SK-MEL-5 (cell line): Measurements from ENCODE around the gene TOM1L2. TPM values are rescaled to one million over a fixed set of nuclear protein-coding genes. Genes with fewer than 3 reads are reported as not detected.

Experiments
- DNase-seq: peaks from one replicate; pipeline ENCODE4 v3.0.0-alpha.2; 2016; ENCODE audit warnings: low read depth, low spot score
- in situ Hi-C: cut with HindIII; loops from 2 replicates; pipeline ENCODE4 v1.10.0; 2016; ENCODE audit warnings: low sequenced_read_pairs, high pct_unique_total_duplicates, low pct_unique_long_range_greater_than_20kb
- polyA plus RNA-seq, 2 experiments: library from polyadenylated mRNA; depleted of rRNA; stranded (reverse); fragments of >200 nt; gene quantifications; 2 replicates each; pipeline ENCODE4 v1.2.3, GENCODE V29; 2015
- total RNA-seq: library from RNA; depleted of rRNA; stranded (reverse); fragments of >200 nt; shearing (Covaris generic); gene quantifications from 2 replicates; pipeline ENCODE4 v1.2.3, GENCODE V29; 2014; rRNA removed

The TOM1L2 gene
- 7.7 and 9.7 TPM in 2 replicates for total RNA-seq
- polyA plus RNA-seq (2015; cell fraction: cytosol; rRNA removed): 18.9 and 24.6 TPM in 2 replicates
- 31.8 and 45.8 TPM in 2 replicates for polyA plus RNA-seq (2015; cell fraction: nucleus; rRNA removed)

DNA sequence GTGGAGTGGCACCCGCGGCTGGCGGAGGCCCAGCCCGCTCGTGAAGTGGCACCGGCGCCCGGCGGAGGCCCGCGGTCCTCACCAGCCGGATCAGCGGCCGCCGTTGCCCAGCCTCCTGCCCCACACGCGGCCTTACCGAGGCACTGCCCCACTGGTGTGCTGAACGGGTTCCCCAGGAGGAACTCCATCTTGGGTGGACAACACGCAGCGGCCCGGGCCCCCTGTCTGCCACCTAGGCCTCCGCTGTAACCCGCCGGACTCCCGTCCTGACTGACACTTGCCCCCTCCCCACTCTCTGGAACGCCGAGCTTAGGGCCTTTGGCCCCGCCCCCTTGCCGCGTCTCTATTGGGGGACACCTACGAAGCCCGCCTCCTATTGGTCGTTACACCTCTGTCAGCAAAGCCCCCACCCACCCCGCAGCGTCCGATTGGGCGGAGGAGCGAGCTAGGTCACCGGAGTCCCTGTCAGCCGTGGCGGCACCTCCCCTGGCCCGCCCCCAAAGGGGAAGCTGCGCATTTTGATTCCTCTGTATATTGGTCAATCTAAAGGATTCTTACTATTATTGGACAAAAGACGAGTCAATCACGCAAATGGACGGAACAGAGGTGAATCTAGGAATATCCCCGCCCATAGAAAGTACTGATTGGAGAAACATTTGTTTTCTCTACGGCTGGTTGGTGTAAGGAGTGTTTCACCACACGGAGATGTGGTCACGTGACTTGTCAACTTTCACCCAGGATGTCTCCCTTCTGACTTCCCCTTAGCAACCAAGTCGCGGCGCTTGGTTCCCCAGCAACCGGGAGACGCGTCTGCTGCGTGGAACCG is at the start of gene TOM1L2, which contains the start of gene DRC3:
Gene TOM1L2 (minus strand): TSS at position 275 of the 826 bp plus-strand sequence. CDS start 87 bp downstream, at position 188.
Gene DRC3 (plus strand): TSS at position 737 of the 826 bp plus-strand sequence. CDS start 4,737 bp downstream, outside the sequence.
- in situ Hi-C loops: no loop called here
- DNase-seq: peak; percentile 100

DNA sequence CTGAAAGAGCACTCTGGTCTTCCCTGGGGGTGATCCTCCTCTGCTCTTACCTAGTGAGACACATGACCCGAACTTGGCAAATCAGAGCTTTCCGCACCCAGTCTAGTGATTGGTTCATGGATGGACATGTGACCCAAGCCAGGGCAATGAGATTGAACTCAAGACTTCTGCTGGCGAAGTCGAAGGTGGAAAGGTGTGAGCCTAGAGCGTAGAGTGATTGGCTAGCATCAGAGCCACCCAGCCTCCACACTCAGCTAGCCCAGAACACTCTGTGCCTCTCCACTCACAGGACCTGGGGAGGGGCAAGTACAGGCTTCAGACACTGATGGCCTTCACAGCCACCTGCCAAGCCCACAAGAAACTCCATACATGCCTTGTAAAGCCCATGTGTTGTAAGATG is 49.2 kb upstream of the TOM1L2 start:
- DNase-seq: no peak
- in situ Hi-C loops: loop anchor here (10.0 kb wide), 1 partner anchor 137 kb away; no protein-coding TSS in a partner anchor

DNA sequence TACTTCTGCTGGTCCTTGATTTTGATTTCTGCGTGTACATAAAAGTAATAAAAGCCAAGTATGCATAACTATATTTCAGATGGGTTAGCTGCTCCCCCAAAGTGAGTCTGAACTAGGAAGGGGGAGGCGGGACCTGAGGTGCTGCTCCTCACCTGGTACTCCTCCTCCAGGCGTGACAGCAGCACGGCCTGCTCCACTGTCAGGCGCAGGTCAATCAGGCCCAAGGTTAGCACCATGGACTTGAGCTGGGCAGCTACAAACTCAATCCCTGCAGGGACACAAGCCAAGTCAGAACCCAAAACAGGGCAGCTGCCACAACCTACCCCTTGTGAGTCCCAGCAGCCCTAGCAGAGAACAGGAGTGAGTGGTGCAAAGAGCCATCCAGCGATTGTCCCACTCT is 48.8 kb upstream of the TOM1L2 start:
- DNase-seq: no peak
- in situ Hi-C loops: loop anchor here (10.0 kb wide), 1 partner anchor 136 kb away; no protein-coding TSS in a partner anchor

DNA sequence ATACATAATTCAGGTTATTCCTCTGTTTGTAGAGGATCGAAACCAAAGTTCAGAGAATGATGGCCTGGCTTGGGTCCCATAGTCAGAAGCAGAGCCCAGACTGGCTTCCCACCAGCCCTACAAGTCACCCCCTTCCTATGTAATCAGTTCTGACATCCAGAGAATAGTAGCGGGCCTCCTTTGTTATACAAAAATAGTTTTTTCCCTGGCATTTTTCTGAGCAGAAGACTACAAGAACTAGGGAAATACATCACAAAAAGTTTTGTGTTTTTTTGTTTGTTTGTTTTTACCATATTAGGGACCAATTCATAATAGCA is 47.6 kb upstream of the TOM1L2 start:
- in situ Hi-C loops: loop anchor here (10.0 kb wide), 1 partner anchor 135 kb away; no protein-coding TSS in a partner anchor
- no peak for DNase-seq

DNA sequence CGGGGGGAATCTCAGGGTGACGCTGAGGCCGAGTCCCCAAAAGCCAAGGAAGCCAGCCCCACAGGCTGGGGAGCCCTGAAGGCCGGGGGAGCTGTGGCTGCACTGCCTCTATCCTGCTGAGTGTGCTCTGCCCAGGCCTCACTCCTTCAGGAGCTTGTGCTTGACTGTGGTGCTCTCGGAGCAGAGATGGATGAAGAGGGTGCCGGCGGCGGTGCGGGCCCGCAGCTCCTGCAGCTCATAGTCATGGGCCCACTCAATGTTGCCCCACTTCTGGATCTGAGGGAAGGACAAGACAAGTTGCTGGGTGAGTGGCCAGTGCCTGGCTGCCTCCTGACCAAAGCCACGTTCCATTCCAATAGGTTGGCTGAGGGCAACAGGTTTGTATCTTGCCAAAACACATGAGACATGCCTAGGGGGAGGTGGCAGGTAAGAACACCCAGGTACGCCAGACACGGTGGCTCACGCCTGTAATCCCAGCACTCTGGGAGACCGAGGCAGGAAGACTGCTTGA is 46.3 kb upstream of the TOM1L2 start:
- in situ Hi-C loops: no loop called here
- DNase-seq: no peak

DNA sequence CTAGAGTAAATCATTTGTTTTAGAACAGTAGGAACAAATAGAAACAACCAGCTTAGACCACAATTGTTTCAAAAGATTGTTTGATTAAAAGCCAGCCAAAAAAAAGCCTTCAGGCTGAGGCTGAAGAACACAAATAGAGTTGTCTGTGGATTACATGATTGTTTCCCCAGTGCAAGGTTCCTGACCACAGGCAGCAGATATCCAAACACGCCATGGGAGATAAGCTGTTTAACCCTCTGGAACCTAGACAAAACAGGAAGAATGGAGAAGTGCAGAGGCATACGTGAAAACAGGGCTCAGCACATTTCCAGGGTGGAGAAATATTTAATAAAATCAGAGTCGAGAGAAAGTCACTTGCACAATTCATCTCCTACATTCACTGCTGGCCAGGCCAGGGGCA is 45.8 kb upstream of the TOM1L2 start:
- no peak for DNase-seq
- in situ Hi-C loops: no loop called here

DNA sequence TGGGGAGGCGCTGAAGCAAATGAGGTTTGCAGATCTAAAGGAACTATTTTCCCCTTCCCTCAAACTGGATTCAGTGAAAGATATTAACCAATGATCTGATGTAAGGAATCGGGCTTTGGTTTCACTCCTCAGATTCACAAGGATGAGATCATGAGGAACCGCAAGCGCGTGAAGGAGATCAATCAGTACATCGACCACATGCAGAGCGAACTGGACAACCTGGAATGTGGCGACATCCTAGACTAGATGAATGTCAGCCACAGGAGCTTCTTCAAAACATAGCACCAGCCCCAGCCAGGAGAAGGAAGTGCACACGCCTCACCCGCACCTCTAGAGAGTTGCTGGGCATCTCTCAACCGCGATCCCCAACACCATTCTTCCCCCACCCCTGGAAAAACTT is 44.2 kb upstream of the TOM1L2 start:
- in situ Hi-C loops: no loop called here
- no peak for DNase-seq

DNA sequence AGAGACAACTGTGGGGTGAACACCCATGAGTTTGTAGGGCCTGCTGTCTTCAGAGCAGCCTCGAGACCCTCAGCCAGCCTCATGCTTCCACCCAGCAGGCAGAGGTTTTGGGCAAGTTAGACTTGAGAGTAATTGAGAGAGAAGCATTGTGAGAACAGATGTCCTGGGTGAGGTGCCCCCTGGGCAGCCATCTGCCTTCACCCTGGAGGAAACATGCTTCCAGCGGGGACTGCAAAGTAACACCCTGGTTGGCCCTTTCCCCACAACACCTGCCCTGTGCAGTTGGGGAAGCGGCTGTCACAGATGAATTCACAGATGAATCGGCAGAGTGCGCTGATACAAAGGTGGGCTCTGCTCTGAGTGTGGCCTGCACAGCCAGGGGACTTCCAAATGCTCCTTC is 43.4 kb upstream of the TOM1L2 start:
- DNase-seq: no peak
- in situ Hi-C loops: no loop called here

DNA sequence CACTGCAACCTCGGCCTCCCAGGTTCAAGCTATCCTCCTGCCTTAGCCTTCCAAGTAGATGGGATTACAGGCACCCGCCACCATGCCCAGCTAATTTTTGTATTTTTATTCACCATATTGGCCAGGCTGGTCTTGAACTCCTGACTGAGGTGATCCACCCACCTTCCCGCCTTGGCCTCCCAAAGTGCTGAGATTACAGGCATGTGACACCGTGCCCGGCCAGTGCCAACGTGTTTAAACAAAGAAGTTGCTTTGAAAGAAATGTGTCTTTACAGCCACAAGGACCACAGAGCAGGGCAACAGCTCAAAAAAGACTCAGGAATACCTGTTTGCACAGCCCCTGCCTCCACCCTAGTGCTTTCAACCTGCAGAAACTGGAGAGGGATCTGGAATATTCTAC is 41.8 kb upstream of the TOM1L2 start:
- in situ Hi-C loops: no loop called here
- no peak for DNase-seq

DNA sequence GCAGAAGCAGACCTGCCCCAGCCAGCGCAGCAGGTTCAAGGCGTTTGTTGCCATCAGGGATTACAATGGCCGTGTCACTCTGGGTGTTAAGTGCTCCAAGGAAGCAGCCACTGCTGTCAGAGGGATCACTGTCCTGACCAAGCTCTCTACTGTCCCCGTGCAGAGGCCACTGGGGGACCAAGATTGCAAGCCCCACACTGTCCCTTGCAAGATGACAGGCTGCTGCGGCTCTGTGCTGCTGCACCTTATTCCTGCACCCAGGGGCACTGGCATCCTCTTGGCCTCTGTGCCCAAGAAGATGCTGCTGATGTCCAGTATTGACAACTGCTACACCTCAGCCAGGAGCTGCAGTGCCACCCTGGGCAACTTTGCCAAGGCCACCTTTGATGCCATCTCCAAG is 39.1 kb upstream of the TOM1L2 start:
- DNase-seq: no peak
- in situ Hi-C loops: no loop called here

DNA sequence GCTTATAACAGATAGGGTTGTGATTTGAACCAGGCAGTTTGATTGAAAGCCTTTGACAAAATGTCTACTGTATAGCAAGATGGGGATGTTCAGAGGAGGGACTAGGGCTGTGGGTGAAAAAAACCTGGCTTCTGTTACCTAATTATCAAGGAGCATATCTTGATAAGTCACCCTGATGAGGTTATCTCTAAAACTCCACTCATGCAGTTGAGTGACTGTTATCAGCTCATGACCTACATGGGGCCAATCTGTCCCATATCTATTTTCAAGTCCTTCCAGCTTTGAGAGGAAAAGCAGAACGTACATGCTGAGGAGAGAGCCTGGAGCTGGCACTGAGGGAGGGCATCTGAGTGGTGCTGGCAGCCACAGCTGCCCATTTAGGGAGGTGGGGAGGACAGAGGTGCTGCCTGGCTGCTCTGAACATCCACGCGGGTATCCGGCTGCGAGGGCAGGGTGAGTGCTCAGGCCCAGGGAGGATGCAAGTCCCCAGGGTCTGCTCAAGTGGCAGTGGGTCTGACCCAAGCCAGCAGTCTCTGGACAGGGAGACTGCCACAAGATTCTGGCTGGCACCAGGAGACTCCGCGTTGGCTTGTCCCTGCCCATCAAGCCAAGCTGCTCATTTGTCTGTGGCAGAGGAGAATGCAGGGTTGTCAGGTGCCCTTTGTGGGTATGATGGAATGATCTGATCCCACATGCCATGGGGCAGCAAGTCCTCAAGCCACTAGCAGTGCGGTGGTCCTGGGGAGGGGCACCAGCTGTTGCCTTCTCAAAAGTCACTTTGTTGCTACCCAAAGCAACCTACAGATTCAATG is 37.6 kb upstream of the TOM1L2 start:
- in situ Hi-C loops: no loop called here
- DNase-seq: no peak

DNA sequence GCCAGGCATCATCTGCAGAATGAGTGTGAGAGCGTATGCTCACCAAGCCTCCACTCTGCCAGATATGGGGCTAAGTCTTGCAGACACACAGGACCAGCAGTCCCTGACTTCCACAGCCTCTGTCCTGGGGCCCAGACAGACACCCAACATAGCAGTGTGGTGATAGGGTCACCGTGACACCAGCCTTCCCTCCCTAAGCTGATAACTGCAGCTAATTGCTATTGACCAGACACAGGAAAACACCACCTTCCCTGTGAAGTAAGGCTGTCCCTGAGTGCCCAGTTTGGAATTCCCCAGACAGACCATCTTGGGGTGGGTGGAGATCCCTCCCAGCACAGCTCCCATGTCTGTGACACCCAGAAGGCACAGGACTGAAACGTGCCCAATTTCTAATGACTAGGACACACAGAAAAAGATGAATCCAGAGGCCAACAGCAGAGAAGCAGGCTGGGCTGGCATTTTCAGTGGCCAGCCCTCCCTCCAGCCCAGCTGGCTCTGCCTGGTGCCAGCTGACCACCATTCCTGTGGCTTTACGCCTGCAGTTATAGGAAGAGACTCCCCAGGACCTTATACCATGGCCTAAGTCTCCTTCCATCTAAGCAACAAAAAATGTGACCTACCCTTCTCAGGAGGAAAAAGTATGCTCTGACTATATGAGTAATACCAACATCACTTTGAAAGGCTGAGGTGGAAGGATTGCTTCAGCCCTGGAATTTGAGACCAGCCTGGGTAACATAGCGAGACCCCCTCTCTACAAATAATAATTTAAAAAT is 36.5 kb upstream of the TOM1L2 start:
- in situ Hi-C loops: no loop called here

DNA sequence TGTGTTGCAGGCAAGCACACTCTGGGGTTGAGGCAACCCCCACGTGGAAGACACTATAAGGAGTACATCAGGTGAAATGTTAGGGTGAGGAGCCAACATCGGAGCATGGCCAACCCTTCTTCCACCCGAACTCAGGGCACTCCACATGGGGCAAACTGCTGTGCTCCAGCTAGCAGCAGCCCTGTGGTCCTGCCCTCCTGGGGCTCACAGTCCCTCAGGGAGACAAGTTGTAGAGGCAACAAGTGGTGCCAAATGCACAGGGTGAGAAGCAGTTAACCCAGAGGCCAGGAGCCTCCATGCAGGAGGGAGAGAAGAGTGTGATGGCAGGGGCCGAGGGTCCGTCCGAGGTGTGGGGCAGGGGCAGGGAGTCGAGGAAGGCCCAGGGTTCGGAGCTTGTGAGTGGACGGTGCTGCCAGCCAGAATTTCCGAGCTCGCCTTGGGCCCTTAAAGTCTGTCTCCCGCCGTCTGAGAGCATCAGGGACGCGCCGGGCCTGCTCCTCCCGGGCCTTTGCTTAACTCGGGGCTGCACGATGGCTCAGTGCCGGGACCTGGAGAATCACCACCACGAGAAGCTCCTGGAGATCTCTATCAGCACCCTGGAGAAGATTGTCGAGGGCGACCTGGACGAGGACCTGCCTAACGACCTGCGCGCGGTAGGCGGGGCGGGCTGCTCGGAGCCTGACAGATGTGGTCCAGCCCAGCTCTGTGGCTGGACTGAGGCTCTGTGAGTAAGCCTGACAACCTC is 34.5 kb upstream of the TOM1L2 start:
- in situ Hi-C loops: no loop called here
- DNase-seq: no peak

More for the DNA sequence above, 36.5 kb upstream of the TOM1L2 start:
- no peak for DNase-seq

DNA sequence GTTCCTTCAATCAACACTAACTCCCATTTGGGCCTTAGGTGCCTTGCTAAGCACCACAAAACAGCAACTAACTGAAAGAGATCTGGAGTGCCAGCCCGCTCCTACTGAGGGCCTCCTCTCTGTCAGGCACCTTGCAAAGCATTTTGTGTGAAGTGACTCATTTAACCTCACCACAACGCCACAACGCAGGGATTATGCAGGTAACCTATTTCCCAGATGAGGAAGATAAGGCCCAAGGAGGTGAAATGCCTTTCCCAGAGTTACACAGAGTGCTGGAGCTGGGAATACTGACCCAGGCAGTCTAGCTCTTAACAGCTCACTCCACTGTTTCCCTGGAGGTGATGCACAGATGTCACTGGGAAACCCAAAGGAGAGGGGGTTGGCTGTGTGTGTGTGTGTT is 33.3 kb upstream of the TOM1L2 start:
- no peak for DNase-seq
- in situ Hi-C loops: no loop called here

DNA sequence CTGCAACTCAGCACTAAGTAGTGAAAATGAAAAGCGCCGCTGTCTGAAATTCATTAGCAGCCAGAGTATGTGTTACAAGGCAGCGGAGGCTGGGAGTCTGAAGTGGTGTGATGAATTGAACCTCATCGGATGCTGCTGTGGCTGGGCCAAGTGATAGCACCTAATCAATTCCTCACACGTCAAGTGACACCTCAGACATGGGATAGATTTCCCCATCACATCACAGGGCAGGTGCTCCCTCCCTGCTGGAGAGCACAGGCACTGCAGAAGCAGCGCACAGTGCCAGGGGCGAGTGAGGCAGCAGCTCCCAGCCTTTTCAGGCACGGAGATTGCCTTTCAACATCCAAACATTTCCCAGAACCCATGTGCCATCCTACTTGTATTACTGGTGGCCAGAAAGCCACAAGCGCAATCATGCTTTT is 32.7 kb upstream of the TOM1L2 start:
- no peak for DNase-seq
- in situ Hi-C loops: no loop called here

DNA sequence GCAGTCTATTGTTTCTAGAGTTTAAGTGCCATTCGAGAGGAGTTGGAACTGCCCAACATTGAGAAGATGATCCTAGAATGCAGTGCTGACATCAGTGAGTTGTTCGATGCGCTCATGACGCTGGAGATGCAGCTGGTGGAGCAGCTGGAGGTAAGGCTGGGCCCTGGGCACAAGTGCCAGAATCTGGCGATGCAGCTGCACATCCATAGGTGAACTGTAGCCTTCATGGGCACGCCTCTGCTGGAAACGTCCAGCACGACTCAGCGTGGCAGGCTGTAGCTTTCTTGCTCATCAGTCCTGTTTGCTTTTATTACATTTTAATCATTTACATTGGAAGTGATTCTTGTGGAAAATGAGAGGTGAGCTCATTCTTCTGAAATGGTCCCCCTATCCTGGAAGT is 32.1 kb upstream of the TOM1L2 start:
- in situ Hi-C loops: no loop called here
- no peak for DNase-seq

DNA sequence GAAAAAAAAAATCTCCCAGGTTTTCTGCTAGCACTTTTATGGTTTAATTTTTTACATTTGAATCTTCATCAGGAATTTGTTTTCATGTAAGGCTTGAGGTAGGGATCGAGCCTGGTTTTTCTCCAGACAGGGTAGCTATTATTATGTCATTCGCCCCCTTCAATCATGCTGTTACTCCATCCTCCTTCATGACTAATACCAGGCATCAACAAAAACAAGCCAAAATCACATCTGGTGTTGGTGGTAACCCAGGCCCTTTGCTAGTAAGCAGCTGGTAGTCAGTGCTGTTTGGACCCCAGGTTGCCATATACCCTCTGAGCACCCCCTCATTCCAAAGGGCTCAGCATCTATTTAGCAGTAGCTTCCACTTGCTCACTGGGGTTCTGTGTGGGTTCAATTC is 30.0 kb upstream of the TOM1L2 start:
- DNase-seq: no peak
- in situ Hi-C loops: no loop called here
